HepG2 (cell line): ENCODE results near the gene CARHSP1. TPM values are rescaled to one million over a fixed set of nuclear protein-coding genes. Genes with fewer than 3 reads are reported as not detected.

Source experiments
- ARID2 ChIP-seq: sonication (generic); formaldehyde crosslinking; IDR thresholded peaks from 2 replicates; pipeline ENCODE4 v1.8.1; 2022; ENCODE audit warnings: mild to moderate bottlenecking, missing genetic modification reagents, borderline replicate concordance
- BRD4 ChIP-seq: sonication (generic); formaldehyde crosslinking; IDR thresholded peaks from 2 replicates; pipeline ENCODE4 v1.4.0; 2020; ENCODE audit warnings: missing genetic modification reagents
- GPN1 ChIP-seq: sonication (generic); formaldehyde crosslinking; IDR thresholded peaks from 2 replicates; pipeline ENCODE4 v1.5.1; 2020; ENCODE audit warnings: missing genetic modification reagents, borderline replicate concordance
- HDAC2 ChIP-seq: sonication (generic); formaldehyde crosslinking; IDR thresholded peaks from 2 replicates; pipeline ENCODE4 v1.4.0; 2020; ENCODE audit warnings: missing genetic modification reagents
- HNRNPH1 ChIP-seq: fragments of 200-400 bp; formaldehyde crosslinking; optimal IDR thresholded peaks from 2 replicates; pipeline ENCODE3; 2017; ENCODE audit warnings: mild to moderate bottlenecking, low read depth, low read length
- MAZ ChIP-seq, 2 experiments: sonication (generic) in 1 of 2; formaldehyde crosslinking in 1 of 2; IDR thresholded peaks; 2 replicates each; pipeline versions ENCODE4 v1.5.0 to v1.6.1; 2012 to 2020; ENCODE audit warnings: low read depth in 2 of 2, mild to moderate bottlenecking in 2 of 2, borderline replicate concordance in 1 of 2, improper control_type of control experiment in 1 of 2, low read length in 1 of 2, missing genetic modification reagents in 1 of 2, moderate library complexity in 1 of 2
- PHF8 ChIP-seq: sonication (generic); formaldehyde crosslinking; IDR thresholded peaks from 2 replicates; pipeline ENCODE4 v1.5.0; 2020; ENCODE audit warnings: missing genetic modification reagents
- PLRG1 ChIP-seq: fragments of 450-650 bp; conservative IDR thresholded peaks from 2 replicates; pipeline ENCODE4 v1.6.1; 2016
- SIN3B ChIP-seq: fragments of 150-350 bp; IDR thresholded peaks from 2 replicates; pipeline ENCODE4 v1.6.1; 2014; ENCODE audit warnings: low read length
- SSRP1 ChIP-seq: IDR thresholded peaks from 2 replicates; pipeline ENCODE4 v1.6.1; 2016; ENCODE audit warnings: control low read depth
- SYNCRIP ChIP-seq: fragments of 200-400 bp; formaldehyde crosslinking; IDR thresholded peaks from 2 replicates; pipeline ENCODE4 v1.6.1; 2018; ENCODE audit warnings: mild to moderate bottlenecking, low read depth, low read length; ENCODE audit not compliant: insufficient read depth
- U2AF1 ChIP-seq: fragments of 200-400 bp; formaldehyde crosslinking; optimal IDR thresholded peaks from 2 replicates; pipeline ENCODE3; 2017; ENCODE audit warnings: mild to moderate bottlenecking, low read depth, low read length
- ZNF142 ChIP-seq: sonication (generic); formaldehyde crosslinking; IDR thresholded peaks from 2 replicates; pipeline ENCODE4 v1.4.0; 2020; ENCODE audit warnings: missing genetic modification reagents
- ZNF224 ChIP-seq: sonication (generic); formaldehyde crosslinking; IDR thresholded peaks from 2 replicates; pipeline ENCODE4 v1.5.0; 2020; ENCODE audit warnings: mild to moderate bottlenecking, missing genetic modification reagents
- polyA plus RNA-seq, 8 experiments: library from polyadenylated mRNA; depleted of rRNA in 3 of 8; stranded (reverse) in 7 of 8; unstranded in 1 of 8; fragments of >200 nt; fragmentation: Illumina TruSeq in 4 of 8; extraction: Trizol in 4 of 8; gene quantifications; 2 replicates each; pipeline versions ENCODE4 v1.2.1 to v1.2.3, GENCODE V29; 2011 to 2016; ENCODE audit warnings: low read depth in 4 of 8, missing spikeins in 1 of 8, mixed read lengths in 1 of 8; ENCODE audit not compliant: insufficient read depth in 1 of 8
- total RNA-seq, 5 experiments: library from RNA; depleted of rRNA; stranded (reverse); fragments of >200 nt; fragmentation: Illumina TruSeq; extraction: Trizol; gene quantifications; 2 replicates each; pipeline ENCODE4 v1.2.3, GENCODE V29; 2016; ENCODE audit warnings: low read depth in 1 of 5
- TF ChIP-seq, protein P1 (sequence below): sonication (generic); formaldehyde crosslinking; IDR thresholded peaks from 2 replicates; pipeline ENCODE4 v1.5.1; 2020; ENCODE audit warnings: mild to moderate bottlenecking, missing genetic modification reagents, borderline replicate concordance
- TF ChIP-seq, protein P2 (sequence below): sonication (generic); formaldehyde crosslinking; IDR thresholded peaks from 2 replicates; pipeline ENCODE4 v1.4.0; 2020; ENCODE audit warnings: missing genetic modification reagents, borderline replicate concordance

CARHSP1 gene
- total and polyA plus RNA-seq, 2 of the 13 experiments (the other 11 are each of a cell fraction or from before 2014, with no cell fraction given) = 173 to 345 TPM

- TF ChIP-seq, protein P1, sequence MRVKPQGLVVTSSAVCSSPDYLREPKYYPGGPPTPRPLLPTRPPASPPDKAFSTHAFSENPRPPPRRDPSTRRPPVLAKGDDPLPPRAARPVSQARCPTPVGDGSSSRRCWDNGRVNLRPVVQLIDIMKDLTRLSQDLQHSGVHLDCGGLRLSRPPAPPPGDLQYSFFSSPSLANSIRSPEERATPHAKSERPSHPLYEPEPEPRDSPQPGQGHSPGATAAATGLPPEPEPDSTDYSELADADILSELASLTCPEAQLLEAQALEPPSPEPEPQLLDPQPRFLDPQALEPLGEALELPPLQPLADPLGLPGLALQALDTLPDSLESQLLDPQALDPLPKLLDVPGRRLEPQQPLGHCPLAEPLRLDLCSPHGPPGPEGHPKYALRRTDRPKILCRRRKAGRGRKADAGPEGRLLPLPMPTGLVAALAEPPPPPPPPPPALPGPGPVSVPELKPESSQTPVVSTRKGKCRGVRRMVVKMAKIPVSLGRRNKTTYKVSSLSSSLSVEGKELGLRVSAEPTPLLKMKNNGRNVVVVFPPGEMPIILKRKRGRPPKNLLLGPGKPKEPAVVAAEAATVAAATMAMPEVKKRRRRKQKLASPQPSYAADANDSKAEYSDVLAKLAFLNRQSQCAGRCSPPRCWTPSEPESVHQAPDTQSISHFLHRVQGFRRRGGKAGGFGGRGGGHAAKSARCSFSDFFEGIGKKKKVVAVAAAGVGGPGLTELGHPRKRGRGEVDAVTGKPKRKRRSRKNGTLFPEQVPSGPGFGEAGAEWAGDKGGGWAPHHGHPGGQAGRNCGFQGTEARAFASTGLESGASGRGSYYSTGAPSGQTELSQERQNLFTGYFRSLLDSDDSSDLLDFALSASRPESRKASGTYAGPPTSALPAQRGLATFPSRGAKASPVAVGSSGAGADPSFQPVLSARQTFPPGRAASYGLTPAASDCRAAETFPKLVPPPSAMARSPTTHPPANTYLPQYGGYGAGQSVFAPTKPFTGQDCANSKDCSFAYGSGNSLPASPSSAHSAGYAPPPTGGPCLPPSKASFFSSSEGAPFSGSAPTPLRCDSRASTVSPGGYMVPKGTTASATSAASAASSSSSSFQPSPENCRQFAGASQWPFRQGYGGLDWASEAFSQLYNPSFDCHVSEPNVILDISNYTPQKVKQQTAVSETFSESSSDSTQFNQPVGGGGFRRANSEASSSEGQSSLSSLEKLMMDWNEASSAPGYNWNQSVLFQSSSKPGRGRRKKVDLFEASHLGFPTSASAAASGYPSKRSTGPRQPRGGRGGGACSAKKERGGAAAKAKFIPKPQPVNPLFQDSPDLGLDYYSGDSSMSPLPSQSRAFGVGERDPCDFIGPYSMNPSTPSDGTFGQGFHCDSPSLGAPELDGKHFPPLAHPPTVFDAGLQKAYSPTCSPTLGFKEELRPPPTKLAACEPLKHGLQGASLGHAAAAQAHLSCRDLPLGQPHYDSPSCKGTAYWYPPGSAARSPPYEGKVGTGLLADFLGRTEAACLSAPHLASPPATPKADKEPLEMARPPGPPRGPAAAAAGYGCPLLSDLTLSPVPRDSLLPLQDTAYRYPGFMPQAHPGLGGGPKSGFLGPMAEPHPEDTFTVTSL (CRISPR knock-in tag) = no peak
- TF ChIP-seq HNRNPH1 (no peak), ARID2 (peak; percentile 56; the same call in 1 of the 2 replicates), ZNF224 (CRISPR knock-in tag) (no peak), MAZ (IDR thresholded peaks at IDR 0.05; ENCODE audit: borderline replicate concordance, low read depth, low read length) (no peak), MAZ (CRISPR knock-in tag; IDR thresholded peaks at IDR 0.05; ENCODE audit: low read depth) (no peak), SIN3B (peak; percentile 31; the same call in 1 of the 2 replicates), HDAC2 (CRISPR knock-in tag) (no peak; the same call in 1 of the 2 replicates), GPN1 (CRISPR knock-in tag) (no peak), SSRP1 (CRISPR knock-in tag) (no peak), SYNCRIP (no peak), PLRG1 (no peak), U2AF1 (no peak), BRD4 (no peak), ZNF142 (no peak; the same call in 1 of the 2 replicates), PHF8 (CRISPR knock-in tag) (peak; percentile 70)
- TF ChIP-seq, protein P2, sequence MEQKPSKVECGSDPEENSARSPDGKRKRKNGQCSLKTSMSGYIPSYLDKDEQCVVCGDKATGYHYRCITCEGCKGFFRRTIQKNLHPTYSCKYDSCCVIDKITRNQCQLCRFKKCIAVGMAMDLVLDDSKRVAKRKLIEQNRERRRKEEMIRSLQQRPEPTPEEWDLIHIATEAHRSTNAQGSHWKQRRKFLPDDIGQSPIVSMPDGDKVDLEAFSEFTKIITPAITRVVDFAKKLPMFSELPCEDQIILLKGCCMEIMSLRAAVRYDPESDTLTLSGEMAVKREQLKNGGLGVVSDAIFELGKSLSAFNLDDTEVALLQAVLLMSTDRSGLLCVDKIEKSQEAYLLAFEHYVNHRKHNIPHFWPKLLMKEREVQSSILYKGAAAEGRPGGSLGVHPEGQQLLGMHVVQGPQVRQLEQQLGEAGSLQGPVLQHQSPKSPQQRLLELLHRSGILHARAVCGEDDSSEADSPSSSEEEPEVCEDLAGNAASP (CRISPR knock-in tag) = 0 out of 2 replicates have a peak, but pooled peaks have one; percentile 17
Measured at GRCh38 chr16:8869212-8869987, 594 bp upstream of the CARHSP1 start (continued).
